MM.1S (cell line): ENCODE measurements around the gene DGUOK.

Experiments used
- DNase-seq: peaks from one replicate; pipeline ENCODE4 v3.0.0-alpha.2; 2015
- H2AFZ ChIP-seq: fragments of 300-600 bp; sonication (generic); 2 replicates; pipeline ENCODE4 v1.6.0; 2016; ENCODE audit warnings: antibody characterized with exemption, low read length
- H3F3A ChIP-seq: fragments of 300-600 bp; sonication (generic); 2 replicates; pipeline ENCODE4 v1.6.1; 2016; ENCODE audit warnings: mild to moderate bottlenecking, antibody characterized with exemption, low read length, moderate library complexity, mixed read lengths; ENCODE audit not compliant: insufficient read depth
- H3K27ac ChIP-seq: fragments of 300-600 bp; sonication (generic); 2 replicates; pipeline ENCODE4 v1.5.1; 2016; ENCODE audit warnings: mild to moderate bottlenecking, low read length
- H3K27me3 ChIP-seq: fragments of 300-600 bp; sonication (generic); replicated peaks from 2 replicates; pipeline ENCODE4 v1.6.0; 2016; ENCODE audit warnings: low read length; ENCODE audit not compliant: insufficient read depth
- H3K36me3 ChIP-seq: fragments of 300-600 bp; sonication (generic); replicated peaks from 2 replicates; pipeline ENCODE4 v1.6.1; 2016; ENCODE audit warnings: mild to moderate bottlenecking, low read length, mixed read lengths; ENCODE audit not compliant: insufficient read depth
- H3K4me1 ChIP-seq: fragments of 300-600 bp; sonication (generic); 2 replicates; pipeline ENCODE4 v1.6.1; 2016; ENCODE audit warnings: low read length, mixed read lengths
- H3K4me2 ChIP-seq: fragments of 300-600 bp; sonication (generic); 2 replicates; pipeline ENCODE4 v1.6.0; 2016; ENCODE audit warnings: low read depth, low read length
- H3K4me3 ChIP-seq: fragments of 300-600 bp; sonication (generic); 2 replicates; pipeline ENCODE4 v1.5.1; 2016; ENCODE audit warnings: low read length, mixed read lengths
- H3K79me2 ChIP-seq: fragments of 300-600 bp; sonication (generic); 2 replicates; pipeline ENCODE4 v1.6.1; 2016; ENCODE audit warnings: mixed run types, low read length, mixed read lengths
- H3K9ac ChIP-seq: fragments of 300-600 bp; sonication (generic); 2 replicates; pipeline ENCODE4 v1.6.1; 2016; ENCODE audit warnings: low read length, mixed read lengths
- H3K9me2 ChIP-seq: fragments of 300-600 bp; sonication (generic); replicated peaks from 2 replicates; pipeline ENCODE4 v1.6.1; 2016; ENCODE audit warnings: mild to moderate bottlenecking, low read length, mixed read lengths; ENCODE audit not compliant: insufficient read depth
- H3K9me3 ChIP-seq: fragments of 300-600 bp; sonication (generic); replicated peaks from 2 replicates; pipeline ENCODE4 v1.6.1; 2016; ENCODE audit warnings: mild to moderate bottlenecking, low read length, mixed read lengths; ENCODE audit not compliant: insufficient read depth
- H4K20me1 ChIP-seq: fragments of 300-600 bp; sonication (generic); 2 replicates; pipeline ENCODE4 v1.6.1; 2016; ENCODE audit warnings: mild to moderate bottlenecking, low read length, moderate library complexity, mixed read lengths; ENCODE audit not compliant: insufficient read depth
- CTCF ChIP-seq: fragments of 300-600 bp; sonication (generic); IDR thresholded peaks from 2 replicates; pipeline ENCODE4 v1.5.1; 2016; ENCODE audit warnings: antibody characterized with exemption, low read length, mixed read lengths
- EZH2 ChIP-seq: fragments of 300-600 bp; sonication (generic); optimal IDR thresholded peaks from 2 replicates; pipeline ENCODE3; 2017; ENCODE audit warnings: low read depth, mild to moderate bottlenecking, antibody characterized with exemption, low read length, mixed read lengths
- EZH2phosphoT487 ChIP-seq: fragments of 300-600 bp; sonication (generic); IDR thresholded peaks from 2 replicates; pipeline ENCODE4 v1.6.1; 2018; ENCODE audit warnings: antibody characterized with exemption, low read length

Gene DGUOK

GRCh38 chr2:73913414-73914054 lies 13.1 kb upstream of the DGUOK start:
- no peak overlapping the region for H3K27ac ChIP-seq
- no peaks in the 10 kb centered on the region for H3K79me2 ChIP-seq
- no peaks in the 10 kb centered on the region for H3K27me3 ChIP-seq
- H3K4me2 ChIP-seq, result no peak overlapping the region
- H3K4me1 ChIP-seq, result no peaks in the 10 kb centered on the region
- no peak overlapping the region for H2AFZ ChIP-seq
- no peaks in the 10 kb centered on the region for H3K36me3 ChIP-seq
- H3K9me3 ChIP-seq, result no peaks in the 10 kb centered on the region
- H3F3A ChIP-seq, result no peaks in the 10 kb centered on the region
- no peak for DNase-seq
- no peak overlapping the region for H3K4me3 ChIP-seq
- TF ChIP-seq CTCF (no peak), EZH2 (no peak), EZH2phosphoT487 (no peak)
- H4K20me1 ChIP-seq, result no peaks in the 10 kb centered on the region
- H3K9ac ChIP-seq, result no peak overlapping the region
- no peaks in the 10 kb centered on the region for H3K9me2 ChIP-seq

GRCh38 chr2:73914667-73915066 lies 12.0 kb upstream of the DGUOK start:
- Histone ChIP-seq H3K9me3 (no peaks in the 10 kb centered on the region), H3K9ac (no peak overlapping the region), H3K9me2 (no peaks in the 10 kb centered on the region), H3F3A (no peaks in the 10 kb centered on the region), H3K4me3 (no peak overlapping the region), H4K20me1 (no peaks in the 10 kb centered on the region), H3K4me1 (no peaks in the 10 kb centered on the region), H2AFZ (no peak overlapping the region), H3K79me2 (no peaks in the 10 kb centered on the region), H3K27ac (no peak overlapping the region), H3K27me3 (no peaks in the 10 kb centered on the region), H3K4me2 (no peak overlapping the region), H3K36me3 (no peaks in the 10 kb centered on the region)
- TF ChIP-seq EZH2 (no peak), EZH2phosphoT487 (no peak), CTCF (no peak)
- DNase-seq, result no peak

- H3F3A ChIP-seq, result no peaks in the 10 kb centered on the region
- H3K27ac ChIP-seq, result no peak overlapping the region
- no peak overlapping the region for H3K4me3 ChIP-seq
- H3K36me3 ChIP-seq, result no peaks in the 10 kb centered on the region
- H3K9ac ChIP-seq, result no peak overlapping the region
- no peak overlapping the region for H3K4me2 ChIP-seq
- no peak overlapping the region for H2AFZ ChIP-seq
- DNase-seq, result no peak
- H3K27me3 ChIP-seq, result no peaks in the 10 kb centered on the region
- no peaks in the 10 kb centered on the region for H3K4me1 ChIP-seq
- H3K79me2 ChIP-seq, result no peaks in the 10 kb centered on the region
- H3K9me3 ChIP-seq, result no peaks in the 10 kb centered on the region
- H3K9me2 ChIP-seq, result no peaks in the 10 kb centered on the region
- no peaks in the 10 kb centered on the region for H4K20me1 ChIP-seq
- TF ChIP-seq EZH2 (no peak), EZH2phosphoT487 (no peak), CTCF (no peak)
Measured at GRCh38 chr2:73915437-73915993, 11.2 kb upstream of the DGUOK start.
